Stimulated activated CD8-positive, alpha-beta memory T cell treated with anti-CD3 and anti-CD28 coated beads, Interleukin-7, amount 100 ng/mL, for 1 hour (primary cell): ENCODE measurements around the gene GALNT2.

Experiments
- DNase-seq, 2 donors: peaks; one replicate each; pipeline ENCODE4 v3.0.0-alpha.2; 2020; ENCODE audit warnings: low read depth in 2 of 2

GALNT2 gene

GRCh38 chr1:230319014-230319747 lies 252.1 kb downstream of the GALNT2 start:
- no peak for DNase-seq

- no peak for DNase-seq
Measured at GRCh38 chr1:230320804-230321203, 253.8 kb downstream of the GALNT2 start.

GRCh38 chr1:230321341-230321740 lies 254.3 kb downstream of the GALNT2 start:
- no peak for DNase-seq

- no peak for DNase-seq
Measured at GRCh38 chr1:230321741-230322420, 254.8 kb downstream of the GALNT2 start.

- no peak for DNase-seq
Measured at GRCh38 chr1:230322421-230322756, 255.4 kb downstream of the GALNT2 start.

- DNase-seq: no peak
Measured at GRCh38 chr1:230322967-230323547, 256.0 kb downstream of the GALNT2 start.

GRCh38 chr1:230323686-230324085 lies 256.6 kb downstream of the GALNT2 start:
- no peak for DNase-seq

- no peak for DNase-seq
Measured at GRCh38 chr1:230326971-230327891, 260.2 kb downstream of the GALNT2 start.

GRCh38 chr1:230327892-230328284 lies 260.9 kb downstream of the GALNT2 start:
- no peak for DNase-seq

- DNase-seq: no peak
Measured at GRCh38 chr1:230328342-230329015, 261.4 kb downstream of the GALNT2 start.

- DNase-seq: no peak
Measured at GRCh38 chr1:230330157-230330556, 263.1 kb downstream of the GALNT2 start.
